AG09309 (cell line): Measurements from ENCODE around the gene ARHGAP10.

ENCODE experiments used
- DNase-seq: peaks from one replicate; pipeline ENCODE4 v3.0.0-alpha.2; 2010; ENCODE audit warnings: low read depth
- H3K4me3 ChIP-seq: 2 replicates; pipeline ENCODE4 v1.5.1; 2011; ENCODE audit warnings: mild to moderate bottlenecking, low read depth, low read length, moderate library complexity; ENCODE audit not compliant: control insufficient read depth
- TF ChIP-seq, protein P1 (sequence below): IDR thresholded peaks from 2 replicates; pipeline ENCODE4 v1.5.1; 2011; ENCODE audit warnings: mild to moderate bottlenecking, low read depth, low read length, inconsistent platforms; ENCODE audit not compliant: insufficient read depth, control insufficient read depth; ENCODE audit errors: missing control alignments

Gene ARHGAP10

DNA sequence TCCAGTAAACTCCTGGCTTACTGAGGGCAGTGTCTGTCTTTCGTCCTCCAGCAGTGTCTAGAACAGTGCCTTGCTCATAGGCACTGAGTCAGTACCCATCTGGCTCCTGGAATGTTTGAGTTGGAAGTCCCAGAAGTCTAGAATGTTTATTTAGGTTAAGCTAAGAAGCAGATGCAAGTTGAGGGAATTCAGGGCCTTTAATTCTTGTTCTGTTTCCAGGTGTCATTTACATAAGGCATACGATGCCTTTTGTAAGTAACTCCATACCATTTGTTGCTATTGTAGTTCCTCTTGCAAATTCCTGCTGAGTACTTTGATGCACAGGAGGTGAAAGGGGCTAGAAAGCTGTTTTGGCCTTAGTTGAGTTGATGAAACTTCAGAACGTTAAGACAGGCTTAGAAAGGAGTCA lies 22.2 kb downstream of the ARHGAP10 start:
- no peak overlapping the region for H3K4me3 ChIP-seq
- no peak for DNase-seq
- TF ChIP-seq, protein P1, sequence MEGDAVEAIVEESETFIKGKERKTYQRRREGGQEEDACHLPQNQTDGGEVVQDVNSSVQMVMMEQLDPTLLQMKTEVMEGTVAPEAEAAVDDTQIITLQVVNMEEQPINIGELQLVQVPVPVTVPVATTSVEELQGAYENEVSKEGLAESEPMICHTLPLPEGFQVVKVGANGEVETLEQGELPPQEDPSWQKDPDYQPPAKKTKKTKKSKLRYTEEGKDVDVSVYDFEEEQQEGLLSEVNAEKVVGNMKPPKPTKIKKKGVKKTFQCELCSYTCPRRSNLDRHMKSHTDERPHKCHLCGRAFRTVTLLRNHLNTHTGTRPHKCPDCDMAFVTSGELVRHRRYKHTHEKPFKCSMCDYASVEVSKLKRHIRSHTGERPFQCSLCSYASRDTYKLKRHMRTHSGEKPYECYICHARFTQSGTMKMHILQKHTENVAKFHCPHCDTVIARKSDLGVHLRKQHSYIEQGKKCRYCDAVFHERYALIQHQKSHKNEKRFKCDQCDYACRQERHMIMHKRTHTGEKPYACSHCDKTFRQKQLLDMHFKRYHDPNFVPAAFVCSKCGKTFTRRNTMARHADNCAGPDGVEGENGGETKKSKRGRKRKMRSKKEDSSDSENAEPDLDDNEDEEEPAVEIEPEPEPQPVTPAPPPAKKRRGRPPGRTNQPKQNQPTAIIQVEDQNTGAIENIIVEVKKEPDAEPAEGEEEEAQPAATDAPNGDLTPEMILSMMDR, result no peak

DNA sequence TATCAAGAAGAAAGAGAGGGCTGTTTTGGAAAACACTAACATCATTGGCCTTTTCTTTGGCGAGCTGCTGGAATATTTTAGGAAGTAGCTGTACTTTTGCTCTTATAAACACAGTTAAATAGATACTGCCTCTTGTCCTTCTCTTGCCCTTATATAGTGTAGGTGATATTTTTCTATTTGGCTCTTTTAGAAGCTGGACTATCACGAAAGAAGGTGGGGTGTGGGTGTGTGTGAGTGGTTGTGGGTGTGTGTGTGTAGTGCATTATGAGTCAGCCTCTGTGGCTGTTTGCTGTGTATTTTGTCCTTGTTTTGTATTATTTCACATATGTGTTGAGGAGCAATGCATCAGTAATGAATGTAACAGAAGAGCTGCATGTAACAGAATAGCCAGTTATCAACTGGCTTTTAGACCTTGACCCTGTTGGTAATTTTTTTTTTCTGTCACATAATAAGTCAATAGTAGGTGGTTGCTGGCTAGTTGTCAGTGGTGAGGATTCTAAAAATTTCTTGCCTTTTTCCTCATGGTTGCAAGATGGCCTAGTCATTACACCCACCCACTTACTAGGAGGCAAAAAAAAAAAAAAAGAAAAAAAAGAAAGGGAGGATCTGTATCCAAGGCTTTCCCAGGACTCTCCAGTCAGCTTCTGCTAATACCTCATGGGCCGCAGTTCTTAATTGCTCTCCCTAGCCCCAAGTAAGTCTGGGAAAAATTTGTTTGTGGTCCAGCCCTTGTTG lies 23.8 kb downstream of the ARHGAP10 start:
- TF ChIP-seq, protein P1, result no peak
- DNase-seq, result no peak

DNA sequence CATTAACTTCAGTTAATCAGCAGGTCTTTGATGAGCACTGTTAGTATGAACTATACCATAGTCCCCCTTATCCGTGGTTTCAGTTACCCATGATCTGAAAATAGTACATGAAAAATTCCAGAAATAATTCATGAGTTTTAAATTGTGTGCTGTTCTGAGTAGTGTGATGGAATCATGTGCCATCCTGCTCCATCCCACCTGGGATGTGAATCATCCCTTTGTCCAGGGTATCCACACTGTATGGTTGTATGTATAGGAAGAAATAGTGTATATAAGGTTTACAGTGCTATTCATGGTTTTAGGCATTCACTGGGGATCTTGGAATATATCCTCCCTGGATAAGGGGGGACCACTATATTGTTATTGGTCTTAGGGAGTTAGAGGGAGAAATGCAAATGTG lies 24.5 kb downstream of the ARHGAP10 start:
- TF ChIP-seq, protein P1, result no peak
- H3K4me3 ChIP-seq, result no peak overlapping the region
- DNase-seq, result no peak

More for the DNA sequence above, 23.8 kb downstream of the ARHGAP10 start:
- no peak overlapping the region for H3K4me3 ChIP-seq

DNA sequence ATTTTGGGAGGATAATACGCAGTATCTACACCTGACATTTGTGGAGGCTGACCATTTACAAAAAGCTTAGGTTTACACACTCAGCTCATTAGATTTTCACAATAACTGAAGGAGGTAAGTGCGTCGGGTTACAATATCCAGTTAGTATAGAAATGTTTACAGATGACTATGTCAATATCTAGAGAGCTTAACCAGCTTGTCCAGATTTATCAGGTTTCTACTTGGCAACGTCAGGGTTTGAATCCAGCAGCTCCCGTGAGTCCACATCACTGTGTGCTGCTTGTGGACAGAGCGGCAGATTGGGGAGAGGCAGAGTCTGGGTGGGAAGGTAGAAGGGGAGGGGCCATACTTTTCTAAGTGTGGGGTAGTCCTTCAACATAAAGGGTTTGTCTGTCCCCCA lies 28.3 kb downstream of the ARHGAP10 start:
- TF ChIP-seq, protein P1, result no peak
- H3K4me3 ChIP-seq, result no peak overlapping the region
- no peak for DNase-seq

DNA sequence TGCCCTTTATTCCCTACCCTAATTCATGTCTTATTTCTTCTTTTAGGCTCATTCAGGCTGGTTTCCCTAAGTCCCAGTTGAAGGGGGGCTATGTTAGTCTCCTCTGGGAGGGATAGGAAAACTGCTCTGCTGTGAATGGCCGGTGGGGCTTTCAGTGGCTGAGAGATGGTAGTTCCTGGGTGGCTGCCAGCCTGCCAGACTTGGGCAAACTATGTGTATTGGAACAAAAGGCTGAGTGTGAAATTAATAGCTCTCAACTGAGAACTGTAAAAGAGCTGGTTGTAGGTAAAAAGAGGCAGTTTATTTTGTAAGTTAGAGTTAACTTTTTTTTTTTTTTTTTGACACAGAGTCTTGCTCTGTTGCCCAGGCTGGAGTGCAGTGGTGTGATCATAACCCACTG lies 28.8 kb downstream of the ARHGAP10 start:
- DNase-seq, result no peak

DNA sequence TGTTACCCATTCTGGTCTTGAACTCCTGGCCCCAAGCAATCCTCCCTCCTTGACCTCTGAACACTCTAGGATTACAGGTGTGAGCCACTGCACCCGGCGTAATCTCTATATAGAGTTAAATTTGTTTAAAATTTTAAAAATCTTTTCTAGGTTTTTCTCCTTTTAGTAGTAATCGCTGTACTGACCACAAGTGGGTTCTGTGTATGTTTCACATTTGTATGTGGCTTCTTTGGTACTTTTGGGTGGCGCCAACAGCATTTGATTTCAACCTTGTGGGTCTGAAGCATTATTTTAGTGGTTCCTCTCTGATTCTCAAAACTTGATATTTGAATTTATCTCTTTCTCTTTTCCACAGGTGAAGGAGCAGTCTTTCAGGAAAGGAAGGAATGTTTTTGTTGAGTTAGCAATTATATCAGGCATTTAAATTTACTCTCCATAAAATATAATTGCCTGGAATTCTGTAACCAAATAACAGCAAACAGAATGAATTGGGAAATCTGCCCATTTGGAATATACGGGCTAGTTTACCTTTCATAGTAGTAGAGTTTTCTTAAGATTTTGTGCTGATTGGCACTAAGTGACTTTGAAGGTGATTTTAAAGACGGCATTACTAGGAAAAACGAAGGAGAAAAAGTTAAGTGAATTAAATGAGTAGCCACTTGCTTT lies 29.5 kb downstream of the ARHGAP10 start:
- TF ChIP-seq, protein P1, result no peak
- no peak for DNase-seq
- no peak overlapping the region for H3K4me3 ChIP-seq

More for the DNA sequence above, 28.8 kb downstream of the ARHGAP10 start:
- TF ChIP-seq, protein P1, result no peak
- H3K4me3 ChIP-seq, result no peak overlapping the region
